Measurements from ENCODE around the gene ARL8A.
"Not testable (repeated sequence)": the region's sequence is repeated elsewhere in the genome, so short reads cannot be mapped to it uniquely, and the experiment has no call there.

ARL8A gene

DNA sequence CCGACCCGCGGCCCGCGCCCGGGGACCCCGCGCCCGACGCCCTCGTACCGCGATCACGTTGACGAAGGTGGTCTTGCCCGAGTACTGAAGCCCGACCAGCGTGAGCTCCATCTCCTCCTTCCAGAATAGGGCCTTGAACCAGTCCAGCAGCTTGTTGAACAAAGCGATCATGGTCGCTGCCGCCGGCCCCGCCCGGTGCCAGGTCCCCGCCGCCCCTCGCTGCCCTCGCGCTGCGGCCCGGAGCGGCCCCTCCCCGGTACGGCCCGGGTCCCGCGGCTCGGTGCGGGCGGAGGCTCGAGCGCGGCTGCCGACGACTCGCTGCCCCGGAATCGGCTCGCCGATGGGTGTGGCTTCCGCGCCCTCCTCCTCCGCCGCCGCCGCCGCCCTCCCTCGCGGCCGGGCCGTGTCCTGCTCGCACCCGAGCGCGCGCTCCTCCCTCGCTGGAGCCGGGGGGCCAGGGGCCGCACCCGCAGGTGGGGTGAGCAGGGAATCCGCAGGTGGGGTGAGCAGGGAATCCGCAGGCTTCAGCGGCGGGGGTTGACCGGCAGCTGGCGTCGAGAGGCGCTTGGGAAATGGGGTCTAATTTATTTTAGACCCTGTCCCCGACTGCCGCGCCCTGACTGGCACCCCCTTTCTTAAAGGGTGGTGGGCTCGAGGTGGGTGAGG, at the start of gene ARL8A:
ARL8A (minus strand) TSS at position 336 of the 666 bp plus-strand sequence; CDS start at position 171, 165 bp downstream.
- TF ChIP-seq, protein P1, sequence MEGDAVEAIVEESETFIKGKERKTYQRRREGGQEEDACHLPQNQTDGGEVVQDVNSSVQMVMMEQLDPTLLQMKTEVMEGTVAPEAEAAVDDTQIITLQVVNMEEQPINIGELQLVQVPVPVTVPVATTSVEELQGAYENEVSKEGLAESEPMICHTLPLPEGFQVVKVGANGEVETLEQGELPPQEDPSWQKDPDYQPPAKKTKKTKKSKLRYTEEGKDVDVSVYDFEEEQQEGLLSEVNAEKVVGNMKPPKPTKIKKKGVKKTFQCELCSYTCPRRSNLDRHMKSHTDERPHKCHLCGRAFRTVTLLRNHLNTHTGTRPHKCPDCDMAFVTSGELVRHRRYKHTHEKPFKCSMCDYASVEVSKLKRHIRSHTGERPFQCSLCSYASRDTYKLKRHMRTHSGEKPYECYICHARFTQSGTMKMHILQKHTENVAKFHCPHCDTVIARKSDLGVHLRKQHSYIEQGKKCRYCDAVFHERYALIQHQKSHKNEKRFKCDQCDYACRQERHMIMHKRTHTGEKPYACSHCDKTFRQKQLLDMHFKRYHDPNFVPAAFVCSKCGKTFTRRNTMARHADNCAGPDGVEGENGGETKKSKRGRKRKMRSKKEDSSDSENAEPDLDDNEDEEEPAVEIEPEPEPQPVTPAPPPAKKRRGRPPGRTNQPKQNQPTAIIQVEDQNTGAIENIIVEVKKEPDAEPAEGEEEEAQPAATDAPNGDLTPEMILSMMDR (IDR thresholded peaks at IDR 0.05; ENCODE audit: insufficient read depth, missing control alignments): no peak
- no peak for FAIRE-seq

DNA sequence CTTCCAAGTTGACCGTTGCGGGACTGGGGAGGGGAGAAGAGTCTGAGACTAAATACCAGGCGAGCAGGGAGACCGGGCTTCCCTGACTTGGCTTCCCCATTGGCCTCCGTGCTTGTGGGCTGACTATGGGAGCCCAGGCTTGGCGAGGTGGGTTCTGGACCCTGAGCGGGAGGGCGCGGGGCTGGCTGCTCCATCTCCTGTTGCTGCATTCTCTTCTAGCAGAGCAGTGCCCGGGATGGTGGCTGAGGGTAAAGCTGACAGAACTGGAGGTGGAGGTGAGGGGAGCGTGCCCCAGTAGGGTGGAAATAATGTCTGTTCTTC, 49.8 kb upstream of the ARL8A start:
- TF ChIP-seq, protein P1 (IDR thresholded peaks at IDR 0.05; ENCODE audit: insufficient read depth, missing control alignments): no peak
- no peak for FAIRE-seq
- DNase-seq (ENCODE audit: insufficient read length, low spot score): no peak

More for the DNA sequence above, at the start of gene ARL8A:
- DNase-seq (ENCODE audit: insufficient read length, low spot score): peak; percentile 91

DNA sequence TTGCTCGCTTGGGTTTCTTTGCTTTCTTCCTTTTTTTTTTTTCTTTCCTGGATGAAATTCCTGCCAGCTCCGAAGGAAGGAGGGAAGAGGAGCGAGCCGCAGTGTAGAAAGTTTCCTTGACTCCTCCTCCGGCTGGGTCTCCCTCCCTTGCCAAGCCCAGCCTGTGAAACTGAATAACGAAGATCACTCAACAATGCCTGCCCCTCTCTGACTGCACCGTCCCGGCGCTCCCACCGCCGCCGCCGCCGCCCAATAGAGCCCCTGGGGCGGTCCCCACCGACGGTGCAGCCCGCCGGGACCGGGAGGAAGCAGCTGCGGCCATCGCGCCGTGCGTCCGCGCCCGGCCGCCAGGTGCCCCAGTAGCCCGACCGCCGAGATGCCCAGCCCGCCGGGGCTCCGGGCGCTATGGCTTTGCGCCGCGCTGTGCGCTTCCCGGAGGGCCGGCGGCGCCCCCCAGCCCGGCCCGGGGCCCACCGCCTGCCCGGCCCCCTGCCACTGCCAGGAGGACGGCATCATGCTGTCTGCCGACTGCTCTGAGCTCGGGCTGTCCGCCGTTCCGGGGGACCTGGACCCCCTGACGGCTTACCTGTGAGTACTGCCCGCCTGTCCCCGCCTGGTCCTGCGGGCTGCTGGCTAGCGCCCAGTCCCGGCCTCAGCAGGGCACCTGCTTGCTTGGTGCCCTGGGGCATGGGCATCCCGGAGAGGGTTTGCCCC, 49.2 kb upstream of the ARL8A start, which contains the start of gene LGR6:
LGR6 (plus strand) TSS at position 186 of the 714 bp plus-strand sequence; CDS start at position 377, 191 bp downstream.
- TF ChIP-seq, protein P1 (IDR thresholded peaks at IDR 0.05; ENCODE audit: insufficient read depth, missing control alignments): no peak
- FAIRE-seq (no peak), DNase-seq (ENCODE audit: insufficient read length, low spot score) (no peak)

DNA sequence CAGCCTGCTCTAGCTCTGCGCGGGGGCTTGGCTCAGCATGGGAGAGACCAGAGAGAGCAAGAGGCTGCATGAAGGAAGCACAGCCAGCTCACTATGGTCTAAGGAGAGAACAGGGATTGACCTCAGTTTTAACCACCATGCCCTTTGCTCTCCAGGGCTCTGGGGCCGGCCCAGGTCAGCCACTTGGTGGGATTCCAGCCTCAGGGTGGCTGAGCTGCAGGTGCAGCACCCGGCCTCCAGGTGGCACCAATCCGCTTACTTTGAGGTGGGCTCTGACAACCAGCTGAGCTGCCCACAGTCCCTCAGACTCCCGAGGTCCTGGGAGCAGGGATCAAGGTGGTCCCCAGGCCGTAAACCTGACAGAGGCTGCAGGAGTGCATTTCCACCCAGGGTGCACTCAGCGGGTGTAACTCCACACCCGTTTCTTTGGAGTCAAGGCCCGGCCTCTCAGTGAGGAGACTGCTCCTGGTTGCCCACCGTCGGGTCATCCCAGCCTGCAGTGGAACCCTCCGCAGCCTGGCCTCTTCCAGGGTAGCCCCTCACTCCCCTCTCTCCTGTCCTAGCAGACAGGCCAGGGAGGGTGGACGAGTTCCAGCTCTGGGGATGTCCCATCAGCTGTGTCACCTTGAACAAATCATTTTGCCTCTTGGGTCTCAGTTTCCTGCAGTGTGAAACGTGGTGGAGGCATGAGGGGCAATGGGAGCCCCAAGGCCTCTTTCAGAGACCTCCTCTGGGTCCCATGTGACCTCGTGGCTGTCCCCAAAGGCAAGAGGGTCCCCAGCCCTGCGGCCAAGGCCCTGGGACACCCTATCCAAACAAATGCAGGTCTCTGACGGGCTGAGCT, 48.5 kb upstream of the ARL8A start:
- DNase-seq (ENCODE audit: insufficient read length, low spot score): peak; percentile 87
- FAIRE-seq: no peak
- TF ChIP-seq, protein P1 (IDR thresholded peaks at IDR 0.05; ENCODE audit: insufficient read depth, missing control alignments): peak; percentile 95

DNA sequence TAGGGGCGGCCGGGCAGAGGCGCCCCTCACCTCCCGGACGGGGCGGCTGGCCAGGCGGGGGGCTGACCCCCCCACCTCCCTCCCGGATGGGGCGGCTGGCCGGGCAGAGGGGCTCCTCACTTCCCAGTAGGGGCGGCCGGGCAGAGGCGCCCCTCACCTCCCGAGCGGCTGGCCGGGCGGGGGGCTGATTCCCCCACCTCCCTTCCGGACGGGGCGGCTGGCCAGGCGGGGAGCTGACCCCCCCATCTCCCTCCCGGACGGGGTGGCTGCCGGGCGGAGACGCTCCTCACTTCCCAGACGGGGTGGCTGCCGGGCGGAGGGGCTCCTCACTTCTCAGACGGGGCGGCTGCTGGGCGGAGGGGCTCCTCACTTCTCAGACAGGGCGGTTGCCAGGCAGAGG, 46.9 kb upstream of the ARL8A start:
- FAIRE-seq; DNase-seq (ENCODE audit: insufficient read length, low spot score): not testable (repeated sequence)

DNA sequence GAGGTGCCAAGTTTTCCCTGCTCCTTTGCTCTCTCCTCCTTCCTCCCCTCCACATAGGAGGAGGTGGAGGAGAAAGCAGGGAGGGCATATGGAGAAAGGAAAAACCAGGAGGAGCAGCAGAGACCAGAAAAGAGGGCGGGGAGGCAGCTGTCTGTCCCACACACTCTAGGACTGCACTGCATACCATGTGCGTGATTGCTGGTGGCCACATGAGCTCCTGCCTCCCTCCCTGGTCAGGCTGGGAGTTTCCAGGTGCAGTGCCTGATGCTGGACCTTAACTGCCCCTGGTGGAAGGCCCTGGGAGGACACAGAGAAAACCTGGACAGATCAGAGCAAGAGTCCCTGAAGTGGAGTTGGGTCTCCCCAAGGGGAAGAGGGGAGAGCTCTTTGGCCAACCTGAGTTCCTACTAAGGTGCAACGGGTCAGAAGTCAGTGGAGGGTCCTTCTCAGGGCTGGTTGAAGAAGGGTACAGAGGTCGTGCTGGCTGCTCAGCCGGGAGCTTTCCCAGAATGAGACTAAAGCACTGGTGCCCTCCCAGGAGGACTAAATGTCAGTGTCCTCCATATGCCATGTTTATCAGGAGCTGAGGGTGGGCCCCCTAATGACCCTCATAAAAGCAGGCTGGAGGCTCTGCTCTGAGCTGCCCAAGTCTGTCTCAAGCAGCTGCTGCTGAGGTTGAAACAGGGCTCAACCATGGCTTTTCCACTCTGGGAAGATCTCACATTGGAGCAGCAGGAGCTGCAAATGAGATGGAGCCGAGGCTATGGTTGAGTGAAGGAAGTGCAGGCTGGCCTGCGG, 45.6 kb upstream of the ARL8A start:
- DNase-seq (ENCODE audit: insufficient read length, low spot score) (no peak), FAIRE-seq (no peak)
- TF ChIP-seq, protein P1 (IDR thresholded peaks at IDR 0.05; ENCODE audit: insufficient read depth, missing control alignments): no peak
